ENCODE data around the gene RGL3.
"Not testable (repeated sequence)": the region's sequence is repeated elsewhere in the genome, so short reads cannot be mapped to it uniquely, and the experiment has no call there.

The RGL3 gene

DNA sequence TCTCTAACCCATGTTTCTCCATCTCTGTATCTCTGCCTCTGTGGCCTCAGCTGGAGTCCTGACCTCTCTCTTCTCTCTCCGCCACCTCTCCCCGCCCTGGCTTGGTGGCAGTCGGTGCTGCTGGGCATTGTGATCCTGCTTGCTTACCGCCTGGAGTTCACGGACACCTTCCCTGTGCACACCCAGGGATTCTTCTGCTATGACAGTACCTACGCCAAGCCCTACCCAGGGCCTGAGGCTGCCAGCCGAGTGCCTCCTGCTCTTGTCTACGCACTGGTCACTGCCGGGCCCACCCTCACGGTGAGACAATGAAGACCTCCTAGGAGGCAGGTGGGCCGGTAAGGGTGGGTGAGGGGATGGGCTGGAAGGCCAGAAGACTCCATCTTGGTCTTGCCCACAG, 59.7 kb downstream of the RGL3 start:
- FAIRE-seq, result no peak

DNA sequence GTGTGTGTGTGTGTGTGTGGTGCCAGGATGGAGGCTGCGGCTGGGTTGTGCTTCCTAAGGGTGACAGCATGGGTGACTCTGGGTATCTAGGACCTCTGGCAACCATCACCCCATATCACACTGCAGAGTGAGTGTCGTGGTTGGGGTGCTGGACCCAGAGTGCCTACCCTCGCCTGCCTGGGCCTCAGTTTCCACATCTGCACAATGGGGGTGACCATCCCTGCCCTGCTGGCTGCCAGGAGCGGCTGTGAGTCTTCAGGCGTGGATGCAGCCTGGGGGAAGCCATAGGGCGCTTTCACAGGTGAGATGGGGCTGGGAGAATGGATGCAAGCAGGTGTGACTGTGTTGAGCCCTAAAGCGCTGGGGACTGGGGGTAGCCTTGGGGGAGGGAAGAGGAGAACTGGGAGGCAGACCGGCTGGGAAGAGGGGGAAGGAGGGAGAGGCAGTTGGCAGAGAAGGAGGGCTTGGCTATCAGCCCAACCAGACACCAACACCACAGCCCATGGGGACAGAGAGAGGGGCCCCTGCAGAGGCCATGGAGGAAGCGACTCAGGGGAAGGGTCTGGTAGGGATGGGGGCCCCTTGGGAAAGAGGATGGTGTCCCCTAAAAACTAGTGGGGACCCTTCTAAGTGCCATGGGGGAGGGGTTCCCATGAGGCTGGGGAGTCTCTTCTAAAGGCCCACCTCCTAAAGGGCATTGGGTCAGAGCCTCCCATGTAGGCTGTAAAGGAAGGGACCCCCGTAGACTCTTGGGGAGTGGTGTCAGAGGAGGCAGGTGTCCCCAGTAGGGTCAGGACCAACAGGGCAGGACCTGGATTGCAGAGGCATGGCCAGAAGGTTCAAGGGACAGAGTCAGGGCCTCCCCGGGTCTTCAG, 62.2 kb downstream of the RGL3 start:
- no peak for FAIRE-seq

DNA sequence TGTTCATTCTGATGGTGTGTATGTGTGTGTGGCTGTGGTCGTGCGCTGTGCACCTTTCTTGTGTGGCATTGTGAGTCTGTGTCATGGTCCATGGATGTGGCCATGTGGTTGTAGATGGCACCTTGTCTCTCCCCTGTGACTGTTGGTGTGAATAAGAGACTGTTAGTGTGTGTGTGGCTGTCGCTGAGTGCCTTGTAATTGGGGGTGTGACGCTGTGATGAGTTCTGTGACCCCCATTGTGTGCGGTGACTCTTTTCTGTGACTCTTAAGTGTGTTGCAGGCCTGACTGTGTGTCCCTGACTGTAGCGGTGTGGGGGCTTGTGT, 63.1 kb downstream of the RGL3 start:
- no peak for FAIRE-seq

DNA sequence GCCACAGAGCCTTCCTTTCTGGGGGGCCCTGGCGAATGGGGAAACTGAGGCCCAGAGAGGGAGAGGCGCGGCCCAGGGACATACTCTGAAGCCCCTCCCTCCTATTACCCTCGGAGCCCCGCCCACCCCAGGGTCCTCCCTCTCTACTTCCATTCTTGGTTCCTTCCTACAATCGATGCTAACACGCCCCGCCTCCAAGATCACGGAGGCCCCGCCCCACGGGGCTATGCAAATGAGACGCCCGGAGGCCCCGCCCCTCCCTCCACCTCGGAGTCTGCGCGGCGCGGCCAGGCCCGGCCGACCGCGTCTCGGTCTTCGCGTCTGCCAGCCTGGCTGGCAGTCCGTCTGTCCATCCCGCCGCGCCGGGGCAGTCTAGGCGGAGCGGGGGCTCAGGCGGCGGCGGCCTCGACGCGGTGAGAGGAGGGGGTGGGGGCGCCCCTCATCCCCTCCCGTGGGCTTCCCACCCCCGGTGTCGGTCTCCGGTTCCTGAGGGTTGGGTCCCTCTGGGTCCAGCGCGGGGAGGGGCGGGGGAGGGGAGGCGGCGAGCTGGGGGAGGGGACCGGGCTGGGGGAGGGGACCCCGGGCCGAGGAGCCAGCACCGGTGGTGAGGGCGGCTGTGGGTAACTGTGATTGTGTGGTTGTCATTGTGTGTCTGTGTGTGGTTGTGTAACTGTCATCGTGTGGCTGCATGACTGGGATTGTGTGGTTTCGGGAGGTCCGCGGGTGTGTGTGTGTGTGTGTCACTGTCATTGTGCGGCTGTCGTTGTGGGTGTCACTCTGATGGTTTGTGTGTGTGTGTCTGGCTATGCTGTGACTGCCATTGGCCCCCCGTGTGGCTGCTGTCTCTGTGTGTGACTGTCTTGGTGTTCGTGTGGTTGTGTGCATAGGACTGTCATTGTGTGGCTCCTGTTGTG, 63.7 kb downstream of the RGL3 start, which contains the start of gene PLPPR2:
PLPPR2 (plus strand) TSS at position 273 of the 914 bp plus-strand sequence. CDS start 2,242 bp downstream, outside the sequence.
- FAIRE-seq, result peak; percentile 48

DNA sequence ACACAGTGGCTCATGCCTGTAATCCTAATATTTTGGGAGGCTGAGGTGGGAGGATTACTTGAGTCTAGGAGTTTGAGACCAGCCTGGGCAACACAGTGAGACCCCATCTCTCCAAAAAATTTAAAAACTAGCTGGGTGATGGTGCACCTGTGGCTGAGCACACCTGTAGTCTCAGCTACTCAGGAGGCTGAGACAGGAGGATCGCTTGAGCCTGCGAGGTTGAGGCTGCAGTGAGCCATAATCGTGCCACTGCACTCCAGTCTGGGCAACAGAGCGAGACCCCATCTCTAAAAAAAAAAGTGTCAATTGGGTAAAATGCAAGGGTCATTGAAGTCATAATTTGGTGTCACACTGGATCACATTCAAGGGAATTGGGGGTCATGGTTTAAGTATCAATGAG, 65.0 kb downstream of the RGL3 start:
- FAIRE-seq, result not testable (repeated sequence)

DNA sequence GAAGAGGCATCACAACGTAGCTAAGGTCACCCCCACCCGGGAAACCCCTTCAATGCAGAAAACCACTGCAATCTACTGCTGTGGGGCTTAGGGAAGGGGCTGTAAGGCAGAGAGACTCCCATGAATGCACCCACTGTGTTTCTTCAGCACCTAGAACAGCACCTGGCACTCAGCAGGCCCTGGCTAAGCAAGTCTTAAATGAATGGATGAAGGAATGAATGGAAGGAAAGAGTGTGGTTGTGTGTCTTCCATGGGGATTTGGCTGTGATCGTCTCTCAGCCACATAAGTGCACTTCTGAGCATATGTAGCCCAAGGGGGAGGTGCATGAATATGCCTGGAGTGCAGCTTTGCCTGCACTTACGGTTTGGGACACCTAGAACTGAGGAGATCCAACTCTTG, 69.9 kb downstream of the RGL3 start:
- no peak for FAIRE-seq

DNA sequence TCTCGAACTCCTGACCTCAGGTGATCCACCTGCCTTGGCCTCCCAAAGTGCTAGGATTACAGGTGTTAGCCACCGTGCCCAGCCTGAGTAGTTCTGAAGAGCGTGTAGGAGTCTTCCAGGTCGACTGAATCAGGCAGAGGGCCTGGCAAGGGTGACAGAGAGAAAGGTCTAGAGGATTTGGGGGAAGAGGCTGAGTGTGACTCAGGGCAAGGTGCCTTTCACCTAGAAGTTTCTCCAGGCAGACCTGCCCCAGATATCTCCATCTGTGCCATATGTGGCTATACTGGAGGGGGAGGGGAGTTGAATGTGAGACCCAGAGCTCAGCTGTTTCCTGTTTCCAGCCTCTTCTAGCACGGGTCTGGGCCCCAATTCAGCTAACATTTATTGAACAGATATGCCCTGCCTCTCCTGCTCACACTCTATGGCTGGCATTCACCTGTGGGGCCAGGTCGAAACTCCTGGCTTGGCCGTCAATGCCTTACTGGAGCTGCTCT, 71.5 kb downstream of the RGL3 start:
- FAIRE-seq, result no peak

DNA sequence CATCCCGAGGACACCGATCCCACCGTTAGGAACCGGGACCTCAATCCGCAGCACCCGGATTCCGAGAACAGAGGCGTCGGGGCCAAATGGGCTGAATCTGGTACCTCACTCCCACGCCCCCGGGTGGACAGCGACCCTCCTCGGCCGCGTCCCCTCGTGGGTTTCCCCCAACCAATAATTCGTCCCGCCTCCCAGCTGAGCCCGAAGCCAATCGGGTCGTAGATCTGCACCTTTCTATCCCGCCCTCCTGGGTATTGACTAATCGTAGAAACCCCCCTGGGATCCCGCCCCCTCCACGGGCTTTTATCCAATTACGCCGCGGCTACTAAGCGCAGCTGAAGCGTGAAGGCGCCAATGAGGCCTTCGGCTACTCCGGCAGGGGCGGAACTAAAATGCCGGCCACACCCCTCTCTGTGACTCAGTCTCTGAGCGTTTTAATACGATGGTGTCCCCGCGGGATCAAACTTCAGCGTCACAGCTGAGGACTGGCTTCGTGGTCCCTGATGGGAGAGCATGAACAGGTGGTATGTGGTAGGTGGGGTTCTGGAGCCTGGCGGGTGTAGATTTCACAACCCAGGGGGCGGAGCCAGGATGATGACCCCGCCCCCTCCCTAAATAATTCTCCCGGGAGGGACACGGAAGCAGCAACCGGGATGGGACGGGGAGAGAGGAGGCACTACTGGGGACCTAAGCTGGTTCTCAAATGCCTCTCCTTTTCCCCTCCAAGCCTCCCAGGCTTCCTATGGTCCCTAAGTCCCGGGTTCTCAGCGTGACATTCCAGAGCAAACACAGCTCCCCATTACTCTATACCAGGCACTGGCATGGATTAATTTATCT, 72.8 kb downstream of the RGL3 start, which contains the start of the genes CCDC159 and TMEM205:
CCDC159 (plus strand) TSS at position 416 of the 837 bp plus-strand sequence; CDS start at position 504, 88 bp downstream.
TMEM205 (minus strand) TSS at position 165 of the 837 bp plus-strand sequence. CDS start 649 bp downstream, outside the sequence.
- peak; percentile 99 for FAIRE-seq

DNA sequence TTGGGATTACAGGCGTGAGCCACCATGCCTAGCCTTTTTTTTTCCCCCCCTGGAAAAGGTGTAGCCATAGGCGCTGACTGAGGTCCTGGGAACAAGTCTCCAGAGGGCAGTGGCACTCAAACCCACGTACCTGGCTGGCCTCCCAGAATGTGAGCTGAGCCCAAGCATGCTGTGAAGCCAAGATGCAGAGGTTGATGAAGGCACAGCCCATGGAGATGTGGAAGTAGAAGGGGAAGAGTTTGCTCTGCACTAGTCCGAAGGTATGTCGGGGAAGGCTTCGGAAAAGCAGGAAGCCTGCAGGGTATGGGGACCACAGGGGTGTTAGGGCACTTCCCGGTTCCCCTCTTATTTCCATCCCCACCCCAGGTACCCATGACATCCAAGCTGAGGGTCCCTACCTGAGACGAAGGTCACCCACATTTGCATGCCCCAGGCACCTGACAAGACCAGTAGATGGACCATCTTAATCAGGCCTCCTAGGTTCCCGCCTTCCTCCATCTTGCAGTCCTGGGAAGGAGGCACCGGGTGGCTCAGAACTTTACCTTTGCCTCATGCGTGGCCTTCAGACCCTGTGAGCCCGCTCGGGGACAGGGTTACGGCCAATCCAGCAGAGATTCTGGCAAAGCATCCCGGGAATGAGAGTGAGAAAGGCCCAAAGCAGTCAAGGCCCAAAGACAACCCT, 73.9 kb downstream of the RGL3 start:
- no peak for FAIRE-seq
